Measurements from ENCODE around the gene ZFYVE1. TPM values are rescaled to one million over a fixed set of nuclear protein-coding genes. Genes with fewer than 3 reads are reported as not detected.

The ZFYVE1 gene
- total RNA-seq, 1 experiment from 2014 or later, result 9.0 TPM

DNA sequence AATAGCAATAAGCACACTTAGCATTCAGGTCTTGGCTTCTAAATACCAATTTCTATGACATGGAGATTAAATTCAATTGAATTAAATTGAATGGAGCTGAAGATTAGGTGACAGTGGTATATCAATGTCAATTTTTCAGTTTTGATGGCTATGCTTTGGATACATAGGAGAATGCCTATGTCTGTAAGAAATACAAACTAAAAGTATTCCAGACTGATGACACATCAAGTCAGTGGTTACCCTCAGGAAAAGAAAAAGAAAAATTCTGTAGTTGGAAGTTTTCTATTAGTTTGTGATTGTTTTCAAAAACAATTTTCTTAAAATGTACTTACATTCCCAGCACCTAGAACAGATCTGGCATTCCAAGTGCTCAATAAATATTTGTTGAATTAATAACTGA, 105.5 kb downstream of the ZFYVE1 start:
- H2AFZ ChIP-seq, result no peak overlapping the region
- POLR2A ChIA-PET (ENCODE audit: unreplicated experiment), result no interaction called here
- H3K9me2 ChIP-seq (ENCODE audit: insufficient read depth), result no peaks in the 10 kb centered on the region
- H3K79me2 ChIP-seq (ENCODE audit: low read depth), result no peaks in the 10 kb centered on the region
- no peak overlapping the region for H3K4me2 ChIP-seq
- H3K9me3 ChIP-seq (ENCODE audit: insufficient read depth, low read depth), result no peaks in the 10 kb centered on the region
- H3K27ac ChIP-seq, result no peak overlapping the region
- CTCF ChIA-PET, result interaction anchor here (0.6 kb wide), 1 partner anchor 561 kb away, joined by 4 read pairs; no protein-coding TSS in a partner anchor
- H3K4me3 ChIP-seq, result no peak overlapping the region
- no peak for TF ChIP-seq EZH2 (IDR thresholded peaks at IDR 0.05; ENCODE audit: low read depth)
- intact Hi-C loops (cut with micrococcal nuclease; ENCODE audit: unreplicated experiment), result no loop called here
- DNase-seq, result no peak
- no peaks in the 10 kb centered on the region for H4K20me1 ChIP-seq (ENCODE audit: insufficient read depth)
- no TSS peak for BruUV-seq (replicated peaks)
- no peaks in the 10 kb centered on the region for H3K4me1 ChIP-seq (replicated peaks; ENCODE audit: insufficient read depth)
- H3K27me3 ChIP-seq (ENCODE audit: insufficient read depth, low read depth), result 0 out of 2 replicates have a peak, but pooled peaks cover 21% of the 10 kb centered on the region
- H3F3A ChIP-seq (ENCODE audit: insufficient read depth, low read depth), result peaks cover 5% of the 10 kb centered on the region; the same call in 1 of the 2 replicates
- no peaks in the 10 kb centered on the region for H3K36me3 ChIP-seq (ENCODE audit: low read depth)

DNA sequence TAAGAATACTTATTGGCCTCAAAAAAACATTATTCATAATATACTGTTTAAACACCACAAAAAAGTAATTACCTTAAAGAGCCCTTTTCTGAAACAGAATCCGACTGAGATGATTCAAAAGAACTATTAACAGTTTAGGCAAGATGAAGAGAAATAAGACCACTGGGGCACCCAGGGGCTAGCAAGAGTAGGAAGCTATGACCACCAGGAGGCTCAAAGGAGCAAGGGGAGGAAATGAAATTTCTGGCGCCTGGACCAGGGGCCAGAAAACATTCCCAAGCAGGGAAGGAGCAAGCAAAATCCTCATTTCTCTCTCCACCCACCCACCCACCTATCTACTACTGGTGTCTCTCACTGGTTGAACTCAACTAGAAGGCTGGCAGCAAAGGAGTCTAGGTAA, 106.9 kb downstream of the ZFYVE1 start:
- H3K4me3 ChIP-seq, result no peak overlapping the region
- no peaks in the 10 kb centered on the region for H3K9me2 ChIP-seq (ENCODE audit: insufficient read depth)
- TF ChIP-seq EZH2 (IDR thresholded peaks at IDR 0.05; ENCODE audit: low read depth), result no peak
- ChIA-PET CTCF (no interaction called here), POLR2A (ENCODE audit: unreplicated experiment) (no interaction called here)
- no peaks in the 10 kb centered on the region for H3K79me2 ChIP-seq (ENCODE audit: low read depth)
- no peak for DNase-seq
- intact Hi-C loops (cut with micrococcal nuclease; ENCODE audit: unreplicated experiment), result no loop called here
- no peak overlapping the region for H3K27ac ChIP-seq
- no peaks in the 10 kb centered on the region for H3K9me3 ChIP-seq (ENCODE audit: insufficient read depth, low read depth)
- H2AFZ ChIP-seq, result no peak overlapping the region
- H3K4me1 ChIP-seq (replicated peaks; ENCODE audit: insufficient read depth), result no peaks in the 10 kb centered on the region
- 0 out of 2 replicates have a peak, but pooled peaks cover 21% of the 10 kb centered on the region for H3K27me3 ChIP-seq (ENCODE audit: insufficient read depth, low read depth)
- H3F3A ChIP-seq (ENCODE audit: insufficient read depth, low read depth), result peaks cover 5% of the 10 kb centered on the region; the same call in 1 of the 2 replicates
- no peaks in the 10 kb centered on the region for H3K36me3 ChIP-seq (ENCODE audit: low read depth)
- no TSS peak for BruUV-seq (replicated peaks)
- no peak overlapping the region for H3K4me2 ChIP-seq
- no peaks in the 10 kb centered on the region for H4K20me1 ChIP-seq (ENCODE audit: insufficient read depth)

Other genes starting within 250 kb of the ZFYVE1 start
- gene DPF3, start 133.0 kb downstream of the ZFYVE1 start, total RNA-seq (2021), result not detected in 2 replicates
- gene DCAF4, start 100.6 kb downstream of the ZFYVE1 start, total RNA-seq (2021), result 17.6 and 20.0 TPM in 2 replicates
- 59.2 and 68.9 TPM in 2 replicates for gene RBM25, start 31.4 kb upstream of the ZFYVE1 start, total RNA-seq (2021)
- 33.5 and 44.0 TPM in 2 replicates for gene PSEN1, start 109.4 kb upstream of the ZFYVE1 start, total RNA-seq (2021)
- gene PAPLN, start 210.4 kb upstream of the ZFYVE1 start, total RNA-seq (2021), result 0.15 TPM in 1 of 2 replicates, not detected in the other

All from PC-9 (cell line).